Suprapubic skin (tissue), 4 donors: ENCODE measurements around the gene GLIS1.

Experiments used
- CTCF ChIP-seq, 2 donors: fragments of 200-600 bp in 1 of 2; fragments of 450-650 bp in 1 of 2; sonication (generic) in 1 of 2; IDR thresholded peaks; one replicate each; pipeline ENCODE4 v1.5.1; 2016 to 2019; ENCODE audit warnings: antibody characterized with exemption in 2 of 2, mild to moderate bottlenecking in 1 of 2, moderate library complexity in 1 of 2
- EP300 ChIP-seq: sonication (generic); formaldehyde crosslinking; IDR thresholded peaks from one replicate; pipeline ENCODE4 v1.6.1; 2017; ENCODE audit warnings: antibody characterized with exemption
- POLR2AphosphoS5 ChIP-seq, 3 donors: sonication (generic); formaldehyde crosslinking; IDR thresholded peaks; one replicate each; pipeline ENCODE4 v1.6.1; 2017; ENCODE audit warnings: antibody characterized with exemption in 3 of 3

- TF ChIP-seq CTCF (IDR thresholded peaks at IDR 0.05) (no peak), EP300 (no peak), POLR2AphosphoS5 (IDR thresholded peaks at IDR 0.05) (no peak)
Measured at GRCh38 chr1:53696051-53696450, 42.9 kb downstream of the GLIS1 start.
